Activated CD4-positive, CD25-positive, alpha-beta regulatory T cell (primary cell): Measurements from ENCODE around the gene SPATA31E1.

Experiments
- DNase-seq, 4 experiments: peaks; one replicate each; lab custom pipeline; 2025; lab: John Stamatoyannopoulos, UW

SPATA31E1 gene

DNA sequence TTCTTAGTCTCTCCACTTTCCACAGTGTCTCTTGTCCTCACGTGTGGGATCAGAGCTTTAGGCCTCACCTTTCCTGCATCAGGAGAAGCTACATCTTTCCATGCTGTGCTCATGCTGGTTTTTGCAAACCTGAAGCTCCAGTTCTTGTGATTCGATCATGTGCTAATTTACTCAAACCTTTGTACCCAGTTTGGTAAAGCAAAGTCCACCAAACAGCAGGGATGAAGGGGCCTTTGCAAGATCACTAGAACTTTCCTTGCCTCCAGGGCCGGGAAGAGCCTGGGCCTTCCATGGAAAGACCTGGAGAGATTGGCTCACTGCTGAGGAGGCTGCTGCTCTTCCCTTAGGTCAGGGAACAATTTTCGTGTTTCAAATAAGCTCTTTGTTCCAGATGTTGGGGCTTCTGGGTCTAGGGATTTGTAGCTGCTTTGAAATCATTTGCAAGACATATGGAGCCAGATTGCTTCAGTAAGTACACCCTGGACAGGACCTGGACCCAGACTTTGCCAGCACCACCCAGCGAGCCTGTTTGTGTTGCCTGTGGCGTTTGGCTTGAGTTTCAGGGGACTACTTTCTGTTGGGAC, 18.7 kb upstream of the SPATA31E1 start:
- no peak for DNase-seq

DNA sequence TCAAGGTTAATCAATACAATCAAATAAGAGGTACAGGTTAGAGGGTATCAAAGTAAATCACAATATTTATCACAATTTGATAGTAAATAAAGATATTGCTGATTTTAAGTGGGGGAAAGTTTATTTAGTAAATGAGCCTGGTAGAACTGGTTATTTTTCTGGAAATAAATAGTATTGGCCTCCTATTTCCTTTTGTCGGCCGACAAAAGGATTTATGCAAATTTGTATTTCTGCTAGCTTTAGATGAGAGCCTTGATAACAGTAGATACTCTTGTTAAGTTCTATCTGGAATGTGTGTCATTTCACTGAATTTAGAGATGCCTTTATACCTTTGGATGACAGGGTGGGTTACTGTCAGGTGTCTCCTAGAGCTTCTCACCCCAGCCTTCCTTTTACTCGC, 17.8 kb upstream of the SPATA31E1 start:
- DNase-seq = no peak

DNA sequence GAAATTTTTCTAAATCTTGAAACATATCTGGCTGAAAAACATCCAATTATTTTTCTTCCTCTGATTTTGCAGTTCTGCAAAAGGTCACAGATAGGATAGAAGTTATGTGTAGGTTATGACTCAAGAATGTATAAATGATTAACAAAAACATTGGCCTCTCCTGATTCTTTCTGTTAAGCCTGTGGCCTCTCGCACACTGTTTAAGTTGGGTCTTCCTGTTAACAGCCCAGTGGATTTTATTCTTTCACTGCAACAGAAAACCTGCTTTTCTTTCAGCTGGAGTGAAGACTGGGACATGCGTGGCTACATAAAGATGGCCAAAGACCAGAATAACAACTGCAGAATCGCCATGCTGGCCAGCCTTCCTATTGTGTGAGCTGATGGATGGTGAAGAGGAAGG, 17.1 kb upstream of the SPATA31E1 start:
- no peak for DNase-seq

DNA sequence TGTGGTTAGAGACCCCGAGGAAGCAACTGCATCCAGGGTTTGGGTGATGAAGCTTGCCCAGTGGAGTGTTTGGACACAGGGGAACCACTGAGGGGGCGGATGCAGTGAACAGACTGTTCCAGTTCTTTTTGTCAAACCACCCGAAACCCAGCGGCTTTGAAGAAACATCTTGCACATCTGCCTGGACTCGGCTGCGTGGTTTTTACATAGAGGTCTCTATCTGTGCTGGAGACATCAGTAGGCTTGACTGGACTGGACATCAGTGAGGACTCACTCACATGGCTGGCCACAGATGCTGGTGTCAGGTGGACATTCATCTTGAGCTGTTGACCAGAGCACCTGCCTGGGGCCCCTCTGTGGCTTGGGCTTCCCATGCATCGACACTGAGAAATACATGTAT, 15.3 kb upstream of the SPATA31E1 start:
- DNase-seq = no peak

DNA sequence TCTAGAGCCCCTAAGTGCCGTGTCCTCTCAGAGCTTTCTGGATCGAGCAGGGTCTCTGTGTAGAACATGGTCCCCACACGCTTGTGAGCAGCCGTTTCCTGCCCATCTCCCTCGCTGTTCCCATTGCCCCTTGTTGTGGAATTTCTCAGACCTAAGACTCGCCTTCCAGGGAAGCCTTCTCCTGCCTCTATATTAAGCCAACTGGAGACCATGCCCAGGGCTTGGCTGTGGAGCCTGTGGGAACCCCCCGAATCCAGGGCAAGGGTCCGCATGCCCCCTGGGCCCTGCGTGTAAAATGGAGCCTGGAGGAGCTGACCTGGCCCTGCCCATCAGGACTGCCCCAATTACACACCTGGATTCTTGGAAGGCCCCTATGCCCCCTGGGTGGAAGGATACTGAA, 14.5 kb upstream of the SPATA31E1 start:
- no peak for DNase-seq

DNA sequence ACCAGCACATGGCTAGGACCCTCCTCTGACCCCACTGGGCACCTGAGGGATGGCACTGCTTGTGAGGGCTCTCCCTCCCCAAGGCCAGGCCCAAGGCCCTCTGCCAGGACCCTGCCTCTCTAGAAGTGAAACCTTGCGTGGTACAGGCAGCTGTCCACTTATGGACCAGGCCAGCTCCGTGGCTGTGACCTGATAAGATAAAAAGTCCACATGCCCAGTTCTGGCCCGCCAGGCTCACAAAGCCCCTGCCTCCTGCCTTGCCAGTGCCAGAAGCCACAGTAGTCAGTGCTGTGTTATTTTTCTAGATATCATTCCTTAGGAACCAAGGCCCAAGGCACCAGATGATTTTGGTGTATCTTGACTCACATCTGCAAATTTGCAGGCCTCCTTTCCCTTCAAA, 14.0 kb upstream of the SPATA31E1 start:
- no peak for DNase-seq

DNA sequence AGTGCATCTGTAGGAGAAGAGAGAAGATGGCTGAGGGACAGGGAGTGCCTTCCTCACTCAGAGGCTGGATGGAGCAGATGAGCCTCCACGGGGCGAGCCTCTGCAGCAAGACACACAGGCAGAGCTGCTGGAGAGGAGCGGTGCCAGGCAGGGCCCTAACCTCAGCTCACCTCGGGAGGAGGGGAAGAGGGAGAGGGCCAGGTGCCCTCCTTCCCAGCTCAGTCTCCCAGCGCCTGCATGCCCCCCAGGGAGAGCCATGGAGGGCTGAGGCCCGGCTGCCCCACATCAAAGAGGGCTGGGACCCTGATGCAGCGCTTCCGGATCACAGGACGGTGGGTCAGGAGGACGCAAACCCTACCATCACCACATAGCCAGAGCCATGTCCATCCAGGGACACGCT, 13.6 kb upstream of the SPATA31E1 start:
- no peak for DNase-seq

DNA sequence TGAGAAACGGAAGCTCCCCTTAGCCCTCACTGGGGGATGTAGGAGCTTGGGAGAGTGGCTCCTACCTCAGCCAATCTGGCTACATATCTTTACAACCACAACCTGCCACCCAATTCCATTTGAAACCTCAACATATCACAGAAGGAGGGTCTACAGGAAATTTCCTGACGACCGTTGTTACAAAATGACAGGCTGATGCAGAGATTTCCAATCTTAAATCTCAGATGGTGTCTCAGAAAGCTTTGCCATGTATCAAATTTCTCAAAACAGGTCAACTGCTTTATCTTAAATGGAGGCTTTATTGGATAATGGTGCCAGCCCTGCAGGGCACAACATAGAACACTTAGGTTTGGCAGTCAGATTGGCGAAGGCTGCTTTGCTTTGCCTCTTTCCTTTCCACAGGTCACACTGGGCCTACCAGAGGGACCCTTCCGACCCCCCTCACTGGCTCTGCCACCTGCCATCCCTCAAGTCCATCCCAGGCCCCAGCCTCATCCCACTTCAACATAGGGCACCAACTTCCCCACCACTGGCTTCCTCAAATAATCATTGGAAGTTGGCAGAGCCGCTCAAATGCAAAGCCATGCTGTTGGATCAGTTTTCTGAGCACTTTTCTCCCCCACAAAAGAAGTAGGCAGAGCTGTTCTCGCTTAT, 11.1 kb upstream of the SPATA31E1 start:
- DNase-seq = no peak

DNA sequence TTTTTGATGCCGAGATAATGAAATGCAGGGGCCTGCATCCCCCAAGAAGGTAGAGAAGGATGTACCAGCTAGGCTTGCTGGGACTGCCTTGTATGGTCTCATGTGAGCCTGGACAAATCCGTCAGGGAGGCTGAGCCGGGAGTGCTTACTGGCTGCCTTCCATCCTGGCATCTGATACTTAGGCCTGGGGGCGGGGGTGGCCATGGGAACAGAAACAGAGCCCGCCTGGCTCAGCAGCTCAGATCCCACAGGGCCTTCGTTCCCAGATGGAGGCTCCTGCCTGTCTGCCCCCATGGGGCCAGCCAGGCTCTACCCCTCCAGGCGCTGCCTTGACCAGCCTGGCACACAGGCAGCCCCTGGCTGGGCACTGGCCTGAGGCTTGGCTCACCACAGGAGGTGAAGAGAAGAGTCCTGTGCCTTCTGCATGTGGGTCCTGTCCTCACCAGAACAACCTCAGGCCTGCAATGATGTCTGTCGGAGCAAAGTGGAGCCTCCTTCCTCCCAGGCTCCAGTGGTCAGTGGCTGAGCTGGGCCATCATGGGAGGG, 10.5 kb upstream of the SPATA31E1 start:
- no peak for DNase-seq

DNA sequence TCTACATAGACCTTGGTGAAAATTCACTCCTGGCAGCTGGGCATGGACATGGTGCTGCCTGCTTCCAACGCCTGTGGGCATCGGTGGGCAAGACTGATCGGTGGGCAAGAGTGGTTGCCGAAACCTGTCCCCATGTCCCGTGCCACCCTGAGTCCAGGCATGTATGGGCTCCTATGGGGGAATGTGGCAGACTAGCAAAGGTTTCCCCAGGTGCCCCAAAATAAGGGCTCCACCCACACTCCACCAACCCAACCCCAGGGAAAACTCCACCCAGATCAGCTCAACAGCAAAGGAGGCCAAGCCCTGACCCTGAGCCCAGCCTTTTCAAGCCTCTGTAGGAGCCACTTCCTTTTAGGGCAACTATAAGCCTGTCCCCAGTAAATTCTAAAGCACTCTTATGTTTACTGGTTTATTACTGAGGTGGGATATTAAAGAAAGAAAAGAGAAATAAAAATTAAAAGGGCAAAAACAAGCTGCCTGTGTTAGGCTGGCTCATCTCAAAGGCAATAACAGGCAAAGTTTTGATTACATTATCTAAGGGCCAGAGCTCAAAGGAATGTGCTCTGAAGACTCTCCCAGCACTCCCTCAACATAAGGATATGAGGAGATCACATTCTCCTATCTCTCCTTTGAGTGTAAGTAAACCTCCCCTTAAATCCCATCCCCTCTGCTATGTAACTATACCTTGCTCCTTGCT, 8.9 kb upstream of the SPATA31E1 start:
- no peak for DNase-seq

DNA sequence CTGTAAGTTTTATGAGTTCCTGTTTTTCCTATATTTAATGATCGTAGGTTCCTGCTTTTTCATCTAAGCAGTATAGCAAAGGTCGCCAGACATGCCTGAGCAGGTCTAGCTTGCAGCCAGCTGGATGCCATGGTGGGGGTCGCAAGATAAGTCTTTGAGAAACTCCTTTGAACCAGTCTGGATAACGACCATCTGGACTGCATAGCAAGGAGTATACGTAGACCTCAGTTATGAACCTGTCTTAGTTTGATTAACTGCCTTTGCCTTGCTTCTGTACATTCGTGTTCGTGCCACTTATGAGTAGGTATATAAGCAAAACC, 8.4 kb upstream of the SPATA31E1 start:
- DNase-seq = no peak

DNA sequence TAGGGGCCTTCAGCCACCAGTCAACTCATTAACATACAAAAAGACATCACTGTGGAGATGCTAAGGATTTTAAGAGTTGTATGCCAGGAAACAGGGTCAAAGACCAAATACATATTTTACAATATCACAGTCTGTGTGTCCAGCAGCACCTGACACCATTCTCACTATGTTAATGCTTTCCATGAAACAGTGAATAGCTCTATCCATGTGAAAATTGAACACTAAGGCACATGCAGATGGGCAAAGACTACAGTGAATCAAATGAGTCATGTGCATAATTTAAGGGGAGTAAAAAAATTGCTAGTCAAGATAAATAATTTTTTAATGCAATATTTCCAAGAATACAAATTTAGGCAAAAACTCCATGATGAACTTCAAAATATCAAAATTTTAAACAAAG, 7.6 kb upstream of the SPATA31E1 start:
- DNase-seq = no peak

DNA sequence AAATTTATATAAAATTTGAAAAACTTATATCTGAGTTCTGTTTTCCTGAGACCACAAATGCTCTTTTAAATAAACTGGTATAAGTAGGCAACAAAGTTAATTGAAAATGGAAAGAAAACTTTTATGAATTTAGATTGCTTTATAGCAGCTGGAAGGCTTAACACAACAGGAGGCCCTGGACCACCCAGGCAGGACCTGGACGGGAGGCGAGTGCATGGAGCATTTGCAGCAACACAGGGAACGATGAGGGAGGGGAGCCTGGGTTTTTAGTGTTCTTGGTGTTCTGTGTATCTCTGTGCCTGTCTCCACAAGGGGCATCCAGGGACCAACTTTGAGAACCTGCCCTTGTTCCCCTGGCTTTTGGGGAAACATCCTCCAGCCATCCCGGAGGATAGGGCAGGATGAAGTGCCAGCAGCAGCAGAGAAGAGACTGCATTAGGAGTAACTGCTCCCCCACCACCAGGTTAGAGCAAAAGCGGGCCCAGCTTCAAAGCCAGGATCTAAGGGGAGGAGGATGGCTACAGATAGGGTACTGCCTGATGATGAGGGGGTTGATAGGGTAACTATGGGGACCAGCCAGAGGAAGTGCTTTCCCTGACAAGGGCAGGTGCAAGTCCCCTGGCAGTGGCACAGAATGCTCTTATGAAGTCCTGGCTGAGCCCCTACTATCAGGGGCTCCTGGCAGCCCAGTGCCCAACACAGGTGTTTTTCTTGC, 6.7 kb upstream of the SPATA31E1 start:
- DNase-seq = no peak

DNA sequence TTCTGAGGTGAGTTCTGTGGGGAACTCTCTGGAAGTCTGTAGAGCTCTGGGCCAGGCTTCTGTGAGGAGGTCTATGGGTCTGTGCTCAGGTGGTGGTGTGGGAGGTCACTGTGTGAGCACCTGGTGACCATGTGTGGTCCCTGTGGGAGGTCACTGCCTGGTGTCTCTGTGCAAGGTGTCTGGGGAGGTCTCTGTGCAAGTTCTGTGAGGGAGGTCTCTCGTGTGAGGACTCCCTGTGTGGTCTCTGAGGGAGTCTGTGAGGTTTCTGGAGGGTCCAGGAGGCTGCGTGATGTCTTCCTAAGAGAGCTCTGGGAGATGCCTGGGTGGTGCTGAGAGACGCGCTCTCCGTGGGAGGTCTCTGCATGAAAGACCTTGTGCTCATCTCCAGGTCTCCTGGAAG, 6.0 kb upstream of the SPATA31E1 start:
- DNase-seq = no peak

DNA sequence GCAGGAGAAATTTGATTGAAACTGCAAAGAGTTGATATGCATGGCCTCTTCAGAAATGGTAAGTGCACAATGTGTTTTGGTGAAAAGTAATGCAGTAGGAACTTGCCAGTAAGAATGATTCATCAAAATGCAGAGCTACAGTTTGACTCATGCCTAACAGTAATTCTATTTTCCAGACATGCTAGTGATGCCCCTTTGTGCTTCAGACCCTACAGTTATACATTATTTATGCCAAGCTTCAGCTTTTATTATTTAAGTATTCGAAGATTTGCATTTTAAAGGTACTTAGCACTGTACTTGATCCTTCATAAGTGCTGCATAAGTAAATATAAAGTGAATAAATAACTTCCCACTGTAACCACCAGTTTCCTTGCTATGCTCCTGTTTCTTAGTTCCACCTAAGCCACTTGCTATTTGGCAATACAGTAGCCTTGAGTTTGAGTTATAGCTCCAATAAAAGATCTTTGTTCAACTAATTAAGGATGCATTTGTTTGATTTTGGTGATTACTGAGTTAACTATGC, 3.6 kb upstream of the SPATA31E1 start:
- no peak for DNase-seq

DNA sequence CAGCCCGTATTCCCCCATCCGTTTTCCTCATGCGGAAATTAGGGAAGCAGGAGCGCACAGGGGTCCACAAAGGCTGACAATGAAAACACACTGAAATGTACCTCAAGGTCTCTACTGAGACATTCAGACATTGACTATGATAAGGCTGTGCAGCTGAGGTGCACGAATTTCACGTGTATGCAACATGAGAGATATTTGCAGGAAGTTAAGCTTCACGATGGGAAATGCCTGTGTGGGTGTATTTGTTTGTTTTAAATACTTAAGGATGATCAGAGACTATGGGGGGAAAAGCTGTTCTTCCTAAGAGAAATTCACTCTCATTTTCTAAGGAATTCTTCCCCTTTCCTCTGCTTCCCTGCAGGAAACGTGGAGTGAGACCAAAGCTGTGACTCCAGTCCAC, 2.6 kb upstream of the SPATA31E1 start:
- DNase-seq = no peak

DNA sequence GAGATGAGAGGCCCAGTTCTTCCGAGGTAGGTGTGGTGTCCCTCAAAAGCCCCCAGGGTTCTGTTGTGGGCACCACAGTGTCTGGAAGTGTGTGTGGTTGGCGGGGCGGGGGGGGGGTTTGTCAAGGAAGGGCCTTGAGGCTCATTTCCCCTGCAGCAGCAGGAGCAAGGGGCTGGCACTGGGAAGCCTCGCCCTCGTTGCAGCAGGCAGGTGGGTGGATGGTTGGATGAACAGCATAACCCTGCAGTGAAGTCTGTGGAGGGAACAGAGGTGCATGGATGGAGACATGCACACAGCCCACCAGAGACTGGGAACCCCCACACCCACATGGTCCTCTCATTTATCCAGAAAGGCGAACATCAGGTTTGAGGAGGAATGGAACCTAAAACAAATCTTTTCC, 2.0 kb upstream of the SPATA31E1 start:
- DNase-seq = no peak

DNA sequence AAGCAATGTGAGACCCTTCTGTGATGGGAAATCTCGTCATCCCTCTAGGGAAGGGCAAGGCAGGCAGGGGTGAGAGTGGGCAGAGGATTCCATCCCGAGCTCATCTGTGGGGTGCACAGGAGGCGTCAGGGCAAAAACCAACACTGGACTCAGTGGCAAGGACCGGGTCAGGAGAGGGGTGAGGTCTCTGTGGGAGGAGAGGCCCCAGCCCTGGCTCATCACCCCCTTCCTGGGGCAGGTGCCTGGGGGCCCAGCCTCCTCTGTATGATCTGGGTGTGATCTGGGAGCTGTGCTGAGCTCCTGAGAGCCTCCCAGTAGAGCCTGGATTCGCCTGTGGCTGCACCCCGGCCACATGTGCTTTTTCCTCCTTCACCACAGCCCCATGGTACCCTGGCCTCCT, 597 bp downstream of the SPATA31E1 start:
- no peak for DNase-seq

DNA sequence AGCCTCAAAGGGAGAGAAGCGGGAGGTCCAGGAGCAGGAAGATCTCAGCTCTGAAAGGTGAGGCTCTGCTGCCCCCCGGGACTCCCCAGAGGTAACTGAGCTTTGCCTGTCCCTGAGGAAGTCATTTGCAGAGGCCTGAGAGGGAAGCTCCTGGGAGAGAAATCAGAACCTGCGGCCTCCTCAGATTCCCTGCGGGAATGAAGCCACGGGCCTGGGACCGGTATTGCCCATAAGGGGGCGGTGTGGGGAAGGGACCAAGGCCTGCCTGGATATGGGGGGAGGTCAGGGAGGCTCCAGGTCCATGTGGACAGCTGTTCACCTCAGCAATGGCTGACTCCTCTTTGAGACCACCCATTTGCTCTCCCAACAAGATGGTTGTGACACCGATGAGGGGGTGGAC, 1.3 kb downstream of the SPATA31E1 start:
- DNase-seq = no peak

DNA sequence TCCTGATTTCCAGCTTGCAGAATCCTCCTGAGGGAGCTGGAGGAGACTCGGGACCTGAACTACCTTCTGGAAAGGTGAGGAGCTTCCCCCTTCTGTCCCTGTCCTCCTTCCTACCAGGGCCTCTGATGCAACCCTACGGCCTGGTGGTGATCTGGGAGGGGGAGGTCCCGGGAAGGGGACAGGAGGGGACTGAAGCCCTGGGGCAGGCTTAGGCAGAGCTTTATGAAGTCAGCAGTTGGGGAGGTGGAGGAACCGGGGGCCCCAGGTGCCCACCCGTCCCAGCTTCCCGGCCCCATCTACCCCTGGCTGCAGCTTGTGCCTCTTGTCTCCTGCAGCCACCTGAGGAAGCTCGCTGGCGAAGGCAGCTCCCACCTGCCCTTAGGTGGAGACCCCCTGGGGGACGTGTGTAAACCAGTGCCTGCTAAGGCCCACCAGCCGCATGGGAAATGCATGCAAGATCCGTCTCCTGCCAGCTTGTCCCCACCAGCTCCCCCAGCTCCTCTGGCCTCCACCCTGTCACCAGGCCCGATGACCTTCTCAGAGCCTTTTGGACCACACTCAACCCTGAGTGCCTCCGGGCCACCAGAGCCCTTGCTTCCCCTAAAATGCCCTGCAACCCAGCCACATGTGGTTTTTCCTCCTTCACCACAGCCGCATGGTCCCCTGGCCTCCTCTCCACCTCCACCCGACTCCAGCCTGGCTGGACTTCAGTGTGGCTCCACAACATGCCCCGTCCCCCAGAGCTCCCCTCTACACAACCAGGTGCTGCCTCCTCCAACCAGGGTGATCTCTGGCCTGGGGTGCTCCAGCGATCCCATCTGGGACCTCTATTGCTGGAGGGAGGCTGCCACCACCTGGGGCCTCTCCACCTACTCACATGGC, 2.1 kb downstream of the SPATA31E1 start:
- DNase-seq = no peak

DNA sequence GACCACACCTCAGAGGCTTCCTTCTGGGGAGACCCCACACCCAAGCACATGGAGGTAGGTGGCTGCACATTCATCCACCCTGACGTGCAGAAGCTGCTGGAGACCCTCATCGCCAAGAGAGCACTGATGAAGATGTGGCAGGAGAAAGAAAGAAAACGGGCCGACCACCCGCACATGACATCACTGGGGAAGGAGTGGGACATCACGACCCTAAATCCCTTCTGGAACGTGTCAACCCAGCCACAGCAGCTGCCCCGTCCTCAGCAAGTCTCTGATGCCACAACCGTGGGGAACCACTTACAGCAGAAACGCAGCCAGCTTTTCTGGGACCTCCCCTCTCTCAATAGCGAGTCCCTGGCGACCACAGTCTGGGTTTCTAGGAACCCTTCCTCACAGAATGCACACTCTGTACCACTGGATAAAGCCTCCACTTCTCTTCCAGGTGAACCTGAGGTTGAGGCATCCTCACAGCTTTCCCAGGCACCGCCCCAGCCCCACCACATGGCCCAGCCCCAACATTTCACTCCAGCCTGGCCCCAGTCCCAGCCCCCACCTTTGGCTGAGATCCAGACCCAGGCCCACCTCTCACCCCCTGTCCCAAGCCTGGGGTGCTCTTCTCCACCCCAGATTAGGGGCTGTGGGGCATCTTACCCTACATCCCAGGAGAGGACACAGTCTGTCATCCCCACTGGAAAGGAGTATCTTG, 3.0 kb downstream of the SPATA31E1 start:
- no peak for DNase-seq
